Keratinocyte (primary cell): ENCODE measurements around the gene C19orf73. TPM values are rescaled to one million over a fixed set of nuclear protein-coding genes. Genes with fewer than 3 reads are reported as not detected.

Experiments
- DNase-seq: peaks from one replicate; pipeline ENCODE4 v3.0.0-alpha.2; 2011; ENCODE audit warnings: low read depth, missing footprints, low spot score
- FAIRE-seq: peaks from 2 replicates; lab custom pipeline; 2011; peaks lifted over from hg19 to GRCh38; lab: Jason Lieb, UNC
- H2AFZ ChIP-seq: 2 replicates; pipeline ENCODE4 v1.6.0; 2012; ENCODE audit warnings: low read length, control low read depth, inconsistent platforms; ENCODE audit not compliant: control insufficient read depth
- H3K27ac ChIP-seq: 2 replicates; pipeline ENCODE4 v1.5.1; 2011; ENCODE audit warnings: low read length; ENCODE audit not compliant: control insufficient read depth, insufficient read depth
- H3K27me3 ChIP-seq: 3 replicates; pipeline ENCODE4 v1.6.0; 2011; ENCODE audit warnings: low read length; ENCODE audit not compliant: control insufficient read depth, insufficient read depth; ENCODE audit errors: extremely low read depth
- H3K36me3 ChIP-seq, 2 experiments: 2 replicates in 1 of 2; 3 replicates in 1 of 2; pipeline ENCODE4 v1.5.1; 2011; ENCODE audit warnings: low read length in 2 of 2, mild to moderate bottlenecking in 1 of 2; ENCODE audit not compliant: control insufficient read depth in 2 of 2, insufficient read depth in 2 of 2; ENCODE audit errors: extremely low read depth in 1 of 2
- H3K4me1 ChIP-seq: 3 replicates; pipeline ENCODE4 v1.5.1; 2011; ENCODE audit warnings: low read length; ENCODE audit not compliant: control insufficient read depth, insufficient read depth; ENCODE audit errors: extremely low read depth
- H3K4me2 ChIP-seq: 3 replicates; pipeline ENCODE4 v1.6.0; 2011; ENCODE audit warnings: low read depth, low read length; ENCODE audit not compliant: control insufficient read depth, insufficient read depth; ENCODE audit errors: extremely low read depth
- H3K4me3 ChIP-seq, 3 experiments: fragments of 200-600 bp in 1 of 3; sonication (generic) in 1 of 3; 2 replicates in 2 of 3; 3 replicates in 1 of 3; pipeline ENCODE4 v1.5.1; 2011 to 2016; ENCODE audit warnings: low read length in 3 of 3, mild to moderate bottlenecking in 3 of 3, control low read depth in 2 of 3, inconsistent platforms in 1 of 3, low read depth in 1 of 3, mixed read lengths in 1 of 3, mixed run types in 1 of 3, moderate library complexity in 1 of 3; ENCODE audit not compliant: control insufficient read depth in 2 of 3, insufficient read depth in 2 of 3; ENCODE audit errors: extremely low read depth in 1 of 3
- H3K79me2 ChIP-seq: 2 replicates; pipeline ENCODE4 v1.6.0; 2012; ENCODE audit warnings: low read length; ENCODE audit not compliant: control insufficient read depth, insufficient read depth
- H3K9ac ChIP-seq: 3 replicates; pipeline ENCODE4 v1.6.0; 2011; ENCODE audit warnings: low read length; ENCODE audit not compliant: control insufficient read depth, insufficient read depth; ENCODE audit errors: extremely low read depth
- H3K9me1 ChIP-seq: 3 replicates; pipeline ENCODE4 v1.6.0; 2011; ENCODE audit warnings: low read length; ENCODE audit not compliant: control insufficient read depth, insufficient read depth; ENCODE audit errors: extremely low read depth
- H3K9me3 ChIP-seq: 2 replicates; pipeline ENCODE4 v1.5.1; 2012; ENCODE audit warnings: low read depth, low read length; ENCODE audit not compliant: control insufficient read depth
- H4K20me1 ChIP-seq: 3 replicates; pipeline ENCODE4 v1.6.0; 2011; ENCODE audit warnings: low read length; ENCODE audit not compliant: control insufficient read depth, insufficient read depth; ENCODE audit errors: extremely low read depth
- CTCF ChIP-seq, 3 experiments: IDR thresholded peaks in 1 of 3; conservative IDR thresholded peaks in 1 of 3; optimal IDR thresholded peaks in 1 of 3; 2 replicates in 2 of 3; 3 replicates in 1 of 3; pipeline versions ENCODE3 to v1.5.1; 2011; ENCODE audit warnings: low read length in 3 of 3, mild to moderate bottlenecking in 3 of 3, moderate library complexity in 2 of 3, control low read depth in 1 of 3, inconsistent platforms in 1 of 3; ENCODE audit not compliant: insufficient read depth in 2 of 3; ENCODE audit errors: extremely low read depth in 1 of 3
- EZH2 ChIP-seq: IDR thresholded peaks from one replicate; pipeline ENCODE4 v1.6.1; 2012; ENCODE audit warnings: inconsistent platforms, mild to moderate bottlenecking, low read length, moderate library complexity
- dilution Hi-C: fragments of 300-500 bp; cut with MboI; formaldehyde crosslinking; loops from one replicate; pipeline ENCODE4 v1.7.0; 2020; ENCODE audit warnings: low sequenced_read_pairs; ENCODE audit not compliant: extremely low pct_ligation_motif_present
- polyA plus RNA-seq, 5 experiments: library from polyadenylated mRNA; depleted of rRNA in 3 of 5; stranded (reverse) in 3 of 5; stranded (forward) in 1 of 5; unstranded in 1 of 5; fragments of >200 nt; gene quantifications; 1 replicate in 1 of 5; 2 replicates in 3 of 5; 3 replicates in 1 of 5; pipeline versions ENCODE4 v1.2.1 to v1.2.3, GENCODE V29; 2011 to 2012; ENCODE audit warnings: missing spikeins in 2 of 5, low read depth in 1 of 5, low replicate concordance in 1 of 5

The C19orf73 gene
- polyA plus RNA-seq, 1 donor (not counting 4 experiments of a cell fraction or from before 2014, with no cell fraction given) = 0.71 TPM

- H3K27me3 ChIP-seq = no peaks in the 10 kb centered on the region
- TF ChIP-seq CTCF (optimal IDR thresholded peaks at IDR 0.05 in 1 of 3, IDR thresholded peaks at IDR 0.05 in 1 of 3, conservative IDR thresholded peaks at IDR 0.05 in 1 of 3; ENCODE audit: extremely low read depth in 1 of 3, insufficient read depth in 2 of 3, low read length in 3 of 3) = no peak
- no peak for TF ChIP-seq EZH2
- no peaks in the 10 kb centered on the region for H3K79me2 ChIP-seq
These were observed 22.4 kb upstream of the C19orf73 start for GRCh38 chr19:49141352-49141751.

GRCh38 chr19:49140951-49141350 is 22.0 kb upstream of the C19orf73 start:
- H3K79me2 ChIP-seq = no peaks in the 10 kb centered on the region
- no peaks in the 10 kb centered on the region for H3K4me1 ChIP-seq
- H3K36me3 ChIP-seq = no peaks in the 10 kb centered on the region
- DNase-seq (no peak), FAIRE-seq (no peak)
- no peak overlapping the region for H3K27ac ChIP-seq
- no peak for TF ChIP-seq EZH2
- no peak for TF ChIP-seq CTCF (optimal IDR thresholded peaks at IDR 0.05 in 1 of 3, IDR thresholded peaks at IDR 0.05 in 1 of 3, conservative IDR thresholded peaks at IDR 0.05 in 1 of 3; ENCODE audit: extremely low read depth in 1 of 3, insufficient read depth in 2 of 3, low read length in 3 of 3)
- no peak overlapping the region for H3K4me3 ChIP-seq
- H3K9me3 ChIP-seq = no peaks in the 10 kb centered on the region
- H4K20me1 ChIP-seq = no peaks in the 10 kb centered on the region
- H3K9ac ChIP-seq = no peak overlapping the region
- dilution Hi-C loops = no loop called here
- no peak overlapping the region for H2AFZ ChIP-seq
- H3K9me1 ChIP-seq = no peaks in the 10 kb centered on the region
- no peak overlapping the region for H3K4me2 ChIP-seq
- no peaks in the 10 kb centered on the region for H3K27me3 ChIP-seq

More at GRCh38 chr19:49141352-49141751, 22.4 kb upstream of the C19orf73 start:
- Histone ChIP-seq H3K9me3 (no peaks in the 10 kb centered on the region), H2AFZ (no peak overlapping the region), H3K27ac (no peak overlapping the region), H3K36me3 (no peaks in the 10 kb centered on the region), H4K20me1 (no peaks in the 10 kb centered on the region), H3K4me3 (no peak overlapping the region), H3K9ac (no peak overlapping the region), H3K9me1 (no peaks in the 10 kb centered on the region), H3K4me1 (no peaks in the 10 kb centered on the region), H3K4me2 (no peak overlapping the region)
- DNase-seq (no peak), FAIRE-seq (no peak)
- dilution Hi-C loops = no loop called here
